H1 (cell line): Measurements from ENCODE around the gene MAD2L1BP. TPM values are rescaled to one million over a fixed set of nuclear protein-coding genes. Genes with fewer than 3 reads are reported as not detected.

Experiments used
- CTCF ChIA-PET: fragments of 300-600 bp; sonication (Branson Sonifier 250); formaldehyde crosslinking; loops from one replicate; lab custom pipeline; 2021; ENCODE audit not compliant: partially characterized antibody; lab: Charles Lee
- POLR2A ChIA-PET: fragments of 300-600 bp; sonication (Branson Sonifier 250); formaldehyde crosslinking; loops from one replicate; lab custom pipeline; 2021; ENCODE audit warnings: inconsistent platforms; ENCODE audit not compliant: partially characterized antibody; lab: Charles Lee
- DNase-seq, 2 experiments: peaks; one replicate each; pipeline versions ENCODE4 v3.0.0 to v3.0.0-alpha.2; 2010 to 2022; ENCODE audit warnings: low spot score in 2 of 2, low read depth in 1 of 2, mixed read lengths in 1 of 2
- FAIRE-seq: peaks from 2 replicates; lab custom pipeline; 2011; peaks lifted over from hg19 to GRCh38; lab: Jason Lieb, UNC
- H2AFZ ChIP-seq: 2 replicates; pipeline ENCODE4 v1.8.1; 2012; ENCODE audit warnings: low read length, inconsistent platforms
- H2AK5ac ChIP-seq: 2 replicates; pipeline ENCODE4 v1.6.1; 2013; ENCODE audit warnings: low read depth, low read length
- H2BK120ac ChIP-seq: replicated peaks from 2 replicates; pipeline ENCODE3; 2013; ENCODE audit warnings: low read depth, low read length, inconsistent platforms
- H2BK12ac ChIP-seq: 2 replicates; pipeline ENCODE4 v1.6.1; 2013; ENCODE audit warnings: low read depth, low read length
- H2BK15ac ChIP-seq: 2 replicates; pipeline ENCODE4 v1.6.1; 2013; ENCODE audit warnings: low read length
- H2BK20ac ChIP-seq: 2 replicates; pipeline ENCODE4 v1.6.1; 2013; ENCODE audit warnings: low read length
- H2BK5ac ChIP-seq: 2 replicates; pipeline ENCODE4 v1.6.1; 2013; ENCODE audit warnings: low read depth, low read length
- H3K14ac ChIP-seq: 2 replicates; pipeline ENCODE4 v1.6.1; 2013; ENCODE audit warnings: inconsistent platforms; ENCODE audit not compliant: insufficient read length
- H3K18ac ChIP-seq: 2 replicates; pipeline ENCODE4 v1.6.1; 2013; ENCODE audit warnings: low read length; ENCODE audit errors: extremely low read depth
- H3K23ac ChIP-seq: 2 replicates; pipeline ENCODE4 v1.6.1; 2013; ENCODE audit warnings: inconsistent platforms; ENCODE audit not compliant: insufficient read length
- H3K23me2 ChIP-seq: 2 replicates; pipeline ENCODE4 v1.6.1; 2013; ENCODE audit warnings: low read depth, low read length
- H3K27ac ChIP-seq: 2 replicates; pipeline ENCODE4 v1.6.1; 2011; ENCODE audit warnings: low read depth, low read length, inconsistent platforms
- H3K27me3 ChIP-seq, 4 experiments: replicated peaks in 1 of 4; 1 replicate in 1 of 4; 2 replicates in 3 of 4; pipeline versions ENCODE4 v1.6.1 to v1.8.1; 2011 to 2013; ENCODE audit warnings: low read length in 3 of 4, mild to moderate bottlenecking in 3 of 4, inconsistent platforms in 2 of 4, mixed read lengths in 2 of 4, moderate library complexity in 1 of 4; ENCODE audit not compliant: control insufficient read depth in 3 of 4, insufficient read depth in 3 of 4; ENCODE audit errors: extremely low read depth in 1 of 4
- H3K36me3 ChIP-seq, 4 experiments: 2 replicates each; pipeline versions ENCODE4 v1.6.1 to v1.8.1; 2011 to 2013; ENCODE audit warnings: mild to moderate bottlenecking in 4 of 4, low read length in 3 of 4, moderate library complexity in 2 of 4, control low read depth in 1 of 4, inconsistent platforms in 1 of 4; ENCODE audit not compliant: insufficient read depth in 4 of 4, control insufficient read depth in 2 of 4
- H3K4ac ChIP-seq: replicated peaks from 2 replicates; pipeline ENCODE3; 2013; ENCODE audit warnings: low read length, low read depth, mixed read lengths, inconsistent platforms; ENCODE audit not compliant: insufficient read length
- H3K4me1 ChIP-seq, 4 experiments: replicated peaks in 1 of 4; 1 replicate in 1 of 4; 2 replicates in 3 of 4; pipeline versions ENCODE4 v1.6.1 to v1.8.1; 2011 to 2013; ENCODE audit warnings: low read length in 3 of 4, inconsistent platforms in 2 of 4, mixed read lengths in 1 of 4; ENCODE audit not compliant: insufficient read depth in 4 of 4, control insufficient read depth in 3 of 4
- H3K4me2 ChIP-seq, 2 experiments: 2 replicates each; pipeline versions ENCODE4 v1.6.1 to v1.8.1; 2011 to 2013; ENCODE audit warnings: low read depth in 2 of 2, low read length in 2 of 2, control low read depth in 1 of 2, inconsistent platforms in 1 of 2, mild to moderate bottlenecking in 1 of 2; ENCODE audit not compliant: insufficient read depth in 1 of 2
- H3K4me3 ChIP-seq, 4 experiments: fragments of 200-600, 300-600 bp in 1 of 4; sonication (generic), shearing (Covaris generic), sonication (Bioruptor Twin) in 1 of 4; 2 replicates each; pipeline versions ENCODE4 v1.5.1 to v1.8.1; 2011 to 2016; ENCODE audit warnings: low read length in 4 of 4, low read depth in 3 of 4, control low read depth in 2 of 4, inconsistent platforms in 2 of 4, mild to moderate bottlenecking in 2 of 4, mixed read lengths in 1 of 4, moderate library complexity in 1 of 4; ENCODE audit not compliant: insufficient read depth in 2 of 4; ENCODE audit errors: extremely low read depth in 1 of 4
- H3K56ac ChIP-seq: replicated peaks from 2 replicates; pipeline ENCODE3; 2013; ENCODE audit warnings: low read depth, mild to moderate bottlenecking, mixed read lengths, low read length, inconsistent platforms; ENCODE audit not compliant: insufficient read length
- H3K79me1 ChIP-seq: 2 replicates; pipeline ENCODE4 v1.6.1; 2013; ENCODE audit warnings: low read depth, low read length, control low read depth
- H3K79me2 ChIP-seq, 2 experiments: 2 replicates each; pipeline versions ENCODE4 v1.6.1 to v1.8.1; 2012 to 2013; ENCODE audit warnings: low read length in 2 of 2, mild to moderate bottlenecking in 2 of 2, inconsistent platforms in 1 of 2; ENCODE audit not compliant: insufficient read depth in 2 of 2, control insufficient read depth in 1 of 2
- H3K9ac ChIP-seq, 4 experiments: replicated peaks in 1 of 4; 1 replicate in 1 of 4; 2 replicates in 3 of 4; pipeline versions ENCODE4 v1.6.1 to v1.8.1; 2011 to 2013; ENCODE audit warnings: low read depth in 3 of 4, low read length in 3 of 4, control low read depth in 2 of 4, mild to moderate bottlenecking in 2 of 4, moderate library complexity in 2 of 4, inconsistent platforms in 1 of 4; ENCODE audit errors: extremely low read depth in 1 of 4
- H3K9me3 ChIP-seq, 2 experiments: 2 replicates each; pipeline versions ENCODE4 v1.6.1 to v1.8.1; 2012 to 2013; ENCODE audit warnings: mild to moderate bottlenecking in 2 of 2, moderate library complexity in 2 of 2, control low read depth in 1 of 2, inconsistent platforms in 1 of 2, low read depth in 1 of 2, low read length in 1 of 2, mixed read lengths in 1 of 2; ENCODE audit not compliant: insufficient read depth in 2 of 2
- H4K20me1 ChIP-seq, 2 experiments: replicated peaks in 1 of 2; 2 replicates each; pipeline versions ENCODE3 to v1.8.1; 2011 to 2013; ENCODE audit warnings: inconsistent platforms in 2 of 2, low read length in 2 of 2, mild to moderate bottlenecking in 1 of 2; ENCODE audit not compliant: insufficient read depth in 2 of 2, control insufficient read depth in 1 of 2
- H4K5ac ChIP-seq: 2 replicates; pipeline ENCODE4 v1.6.1; 2013; ENCODE audit warnings: low read length, low read depth, mixed read lengths, inconsistent platforms; ENCODE audit not compliant: insufficient read length
- H4K8ac ChIP-seq: 2 replicates; pipeline ENCODE4 v1.8.0; 2013; ENCODE audit warnings: mild to moderate bottlenecking, moderate library complexity, low read length, inconsistent platforms; ENCODE audit not compliant: insufficient read depth; ENCODE audit errors: extremely low read depth
- H4K91ac ChIP-seq: replicated peaks from 2 replicates; pipeline ENCODE3; 2013; ENCODE audit warnings: low read length, mixed read lengths, inconsistent platforms; ENCODE audit not compliant: insufficient read length
- CTCF ChIP-seq, 3 experiments: IDR thresholded peaks; 1 replicate in 2 of 3; 2 replicates in 1 of 3; pipeline versions ENCODE4 v1.5.1 to v1.6.1; 2011; ENCODE audit warnings: low read length in 3 of 3, mild to moderate bottlenecking in 3 of 3, inconsistent platforms in 2 of 3, low read depth in 1 of 3, moderate library complexity in 1 of 3; ENCODE audit not compliant: insufficient read depth in 1 of 3; ENCODE audit errors: control extremely low read depth in 1 of 3
- JUND ChIP-seq: IDR thresholded peaks from 2 replicates; pipeline ENCODE4 v1.6.1; 2011; ENCODE audit warnings: mild to moderate bottlenecking, improper control_type of control experiment, low read length
- NRF1 ChIP-seq: IDR thresholded peaks from 2 replicates; pipeline ENCODE4 v1.6.1; 2011; ENCODE audit warnings: mild to moderate bottlenecking, low read depth, low read length, improper control_type of control experiment
- PHF8 ChIP-seq: fragments of 200-600 bp; sonication (generic); conservative IDR thresholded peaks from 2 replicates; pipeline ENCODE4 v1.7.1; 2012; ENCODE audit warnings: low read depth, mild to moderate bottlenecking, inconsistent platforms, low read length, moderate library complexity
- POLR2AphosphoS5 ChIP-seq: IDR thresholded peaks from 2 replicates; pipeline ENCODE4 v1.6.1; 2011; ENCODE audit warnings: low read depth, low read length
- POU5F1 ChIP-seq: IDR thresholded peaks from 2 replicates; pipeline ENCODE4 v1.6.1; 2011; ENCODE audit warnings: low read depth, mild to moderate bottlenecking, low read length, moderate library complexity
- RAD21 ChIP-seq, 2 experiments: IDR thresholded peaks in 1 of 2; conservative IDR thresholded peaks in 1 of 2; 2 replicates each; pipeline ENCODE4 v1.6.1; 2011; ENCODE audit warnings: low read depth in 2 of 2, low read length in 2 of 2, improper control_type of control experiment in 1 of 2, inconsistent platforms in 1 of 2, mild to moderate bottlenecking in 1 of 2, moderate library complexity in 1 of 2
- SUZ12 ChIP-seq: fragments of 200-600 bp; sonication (generic); IDR thresholded peaks from 2 replicates; pipeline ENCODE4 v1.6.1; 2012; ENCODE audit warnings: mild to moderate bottlenecking, inconsistent platforms, low read length, moderate library complexity, mixed read lengths
- TAF7 ChIP-seq: optimal IDR thresholded peaks from 2 replicates; pipeline ENCODE3; 2011; ENCODE audit warnings: low read depth, mild to moderate bottlenecking, inconsistent platforms, low read length, moderate library complexity, borderline replicate concordance
- TCF12 ChIP-seq: IDR thresholded peaks from 2 replicates; pipeline ENCODE4 v1.6.1; 2011; ENCODE audit warnings: low read depth, mild to moderate bottlenecking, low read length
- WGBS, 2 experiments: shearing (Covaris generic) in 1 of 2; methylation state at CpG; one replicate each; pipeline versions ENCODE4 v1.1.6 to v1.1.7; 2013 to 2015; ENCODE audit warnings: low lambda C conversion rate in 2 of 2, mixed read lengths in 2 of 2, inconsistent platforms in 1 of 2, low coverage in 1 of 2, missing lambda C conversion rate in 1 of 2; ENCODE audit not compliant: insufficient replicate concordance in 2 of 2, insufficient coverage in 1 of 2, insufficient read length in 1 of 2; ENCODE audit errors: extremely low coverage in 1 of 2, missing lambda C conversion rate in 1 of 2; 5-methylcytosine and 5-hydroxymethylcytosine counted together
- polyA plus RNA-seq, 7 experiments: library from polyadenylated mRNA; depleted of rRNA in 3 of 7; stranded (reverse) in 5 of 7; unstranded in 2 of 7; fragments of >200 nt in 5 of 7; fragments of 200-250 nt in 2 of 7; gene quantifications; 1 replicate in 5 of 7; 2 replicates in 1 of 7; 4 replicates in 1 of 7; pipeline versions ENCODE4 v1.2.1 to v1.2.3, GENCODE V29; 2011 to 2013; ENCODE audit warnings: missing spikeins in 2 of 7, mixed read lengths in 2 of 7
- total RNA-seq: library from RNA; stranded (reverse); fragmentation: NEBNext Ultra II Directional; extraction: Animal tissue kit (Norgen Biotek cat#: 25700); gene quantifications from 2 replicates; pipeline ENCODE4 v1.2.1, GENCODE V29; 2021

MAD2L1BP gene
- total and polyA plus RNA-seq, 2 of the 8 experiments (the other 6 are each of a cell fraction or from before 2014, with no cell fraction given) = 35.5 to 70.0 TPM

GRCh38 chr6:43609402-43609801, 26.2 kb upstream of the MAD2L1BP start:
- Histone ChIP-seq H3K9me3 (no peaks in the 10 kb centered on the region), H3K14ac (no peak overlapping the region), H3K23me2 (no peaks in the 10 kb centered on the region), H4K5ac (no peak overlapping the region), H3K79me2 (no peaks in the 10 kb centered on the region), H3K36me3 (peaks cover 5 to 13% (median 10%) of the 10 kb centered on the region in 4 experiments; a peak in 7 of 8 replicates), H3K9ac (no peak overlapping the region), H4K20me1 (peaks cover 0 to 1% of the 10 kb centered on the region in 2 experiments), H3K56ac (no peak overlapping the region), H2BK120ac (no peak overlapping the region), H4K91ac (no peak overlapping the region), H3K18ac (no peak overlapping the region), H4K8ac (no peak overlapping the region), H2BK5ac (no peak overlapping the region), H3K4ac (no peak overlapping the region), H2AK5ac (no peak overlapping the region), H3K27ac (no peak overlapping the region), H2BK15ac (no peak overlapping the region), H3K4me2 (no peak overlapping the region), H3K79me1 (no peaks in the 10 kb centered on the region), H2BK12ac (no peak overlapping the region), H3K4me1 (no peaks in the 10 kb centered on the region), H2AFZ (no peak overlapping the region), H3K27me3 (no peaks in the 10 kb centered on the region), H3K23ac (no peak overlapping the region), H3K4me3 (no peak overlapping the region), H2BK20ac (no peak overlapping the region)
- 100% methylated on average over 1 of the region's 1 CpG; no CpG with 5 or more reads in 1 of the 2 experiments for WGBS, 2 experiments
- CTCF ChIA-PET = interaction anchor here (0.6 to 3.6 kb wide), 11 partner anchors 8 to 470 kb away, joined by 3 to 23 read pairs (median 5); partner anchors contain the start of gene GTPBP2
- POLR2A ChIA-PET = interaction anchor here (0.9 to 3.5 kb wide), 7 partner anchors 9 to 59 kb away, joined by 3 to 10 read pairs (median 4); partner anchors contain the start of genes GTPBP2, POLH and XPO5
- DNase-seq = no peak
- no peak for FAIRE-seq
- no peak for TF ChIP-seq NRF1
- TF ChIP-seq POU5F1 = no peak
- no peak for TF ChIP-seq RAD21 (IDR thresholded peaks at IDR 0.05 in 1 of 2, conservative IDR thresholded peaks at IDR 0.05 in 1 of 2; ENCODE audit: low read depth in 2 of 2, low read length in 2 of 2)
- TF ChIP-seq SUZ12 = no peak
- no peak for TF ChIP-seq CTCF (IDR thresholded peaks at IDR 0.05; ENCODE audit: control extremely low read depth in 1 of 3, insufficient read depth in 1 of 3, low read depth in 1 of 3, low read length in 3 of 3)
- no peak for TF ChIP-seq POLR2AphosphoS5
- TF ChIP-seq TCF12 = no peak
- no peak for TF ChIP-seq JUND
- no peak for TF ChIP-seq TAF7
- no peak for TF ChIP-seq PHF8
